ENCODE data around the gene BCL7A. TPM values are rescaled to one million over a fixed set of nuclear protein-coding genes. Genes with fewer than 3 reads are reported as not detected.
A peak's percentile ranks its signal among the peaks of the same experiment; 100 is the strongest.

Gene BCL7A
- polyA plus RNA-seq, 2 donors = 1.0 to 2.1 TPM

- H3K27me3 ChIP-seq (ENCODE audit: control insufficient read depth in 1 of 2, insufficient read depth in 2 of 2, low read length in 2 of 2) = no peaks in the 10 kb centered on the region
- H3K4me3 ChIP-seq (ENCODE audit: low read depth in 1 of 2, low read length in 2 of 2) = no peak overlapping the region
- H3K4me1 ChIP-seq (ENCODE audit: control insufficient read depth in 2 of 2, insufficient read depth in 2 of 2, low read length in 1 of 2) = peaks cover 3 to 5% of the 10 kb centered on the region in 2 donors
- no peaks in the 10 kb centered on the region for H3K9me3 ChIP-seq (ENCODE audit: control insufficient read depth in 2 of 2, insufficient read depth in 1 of 2, low read depth in 1 of 2, low read length in 1 of 2)
- H3K36me3 ChIP-seq (ENCODE audit: control insufficient read depth in 2 of 2, insufficient read depth in 2 of 2, low read length in 1 of 2) = no peaks in the 10 kb centered on the region
- 59 to 76% methylated on average over 16 of the region's 16 CpGs for WGBS, 2 donors
- peak overlapping the region; percentile 5 to 20 for H3K27ac ChIP-seq (ENCODE audit: low read depth in 2 of 2, low read length in 1 of 2)
These were observed 2.6 kb downstream of the BCL7A start for GRCh38 chr12:122024132-122024785.

GRCh38 chr12:122026706-122027333 is 5.1 kb downstream of the BCL7A start:
- WGBS, 2 donors = 90 to 97% methylated on average over 7 of the region's 7 CpGs
- H3K36me3 ChIP-seq (ENCODE audit: control insufficient read depth in 2 of 2, insufficient read depth in 2 of 2, low read length in 1 of 2) = no peaks in the 10 kb centered on the region
- H3K27me3 ChIP-seq (ENCODE audit: control insufficient read depth in 1 of 2, insufficient read depth in 2 of 2, low read length in 2 of 2) = no peaks in the 10 kb centered on the region
- H3K4me1 ChIP-seq (ENCODE audit: control insufficient read depth in 2 of 2, insufficient read depth in 2 of 2, low read length in 1 of 2) = peaks cover 9 to 19% of the 10 kb centered on the region in 2 donors
- no peak overlapping the region for H3K4me3 ChIP-seq (ENCODE audit: low read depth in 1 of 2, low read length in 2 of 2)
- H3K27ac ChIP-seq (ENCODE audit: low read depth in 2 of 2, low read length in 1 of 2) = no peak overlapping the region
- H3K9me3 ChIP-seq (ENCODE audit: control insufficient read depth in 2 of 2, insufficient read depth in 1 of 2, low read depth in 1 of 2, low read length in 1 of 2) = no peaks in the 10 kb centered on the region

- H3K36me3 ChIP-seq (ENCODE audit: control insufficient read depth in 2 of 2, insufficient read depth in 2 of 2, low read length in 1 of 2) = no peaks in the 10 kb centered on the region
- no peaks in the 10 kb centered on the region for H3K27me3 ChIP-seq (ENCODE audit: control insufficient read depth in 1 of 2, insufficient read depth in 2 of 2, low read length in 2 of 2)
- H3K27ac ChIP-seq (ENCODE audit: low read depth in 2 of 2, low read length in 1 of 2) = peak overlapping the region in 1 of 2 donors; percentile 24
- H3K4me3 ChIP-seq (ENCODE audit: low read depth in 1 of 2, low read length in 2 of 2) = no peak overlapping the region
- WGBS, 2 donors = 51 to 58% methylated on average over 12 of the region's 12 CpGs
- H3K4me1 ChIP-seq (ENCODE audit: control insufficient read depth in 2 of 2, insufficient read depth in 2 of 2, low read length in 1 of 2) = peaks cover 11 to 19% of the 10 kb centered on the region in 2 donors
- H3K9me3 ChIP-seq (ENCODE audit: control insufficient read depth in 2 of 2, insufficient read depth in 1 of 2, low read depth in 1 of 2, low read length in 1 of 2) = no peaks in the 10 kb centered on the region
These were observed 6.7 kb downstream of the BCL7A start for GRCh38 chr12:122028165-122028904.

- H3K27me3 ChIP-seq (ENCODE audit: control insufficient read depth in 1 of 2, insufficient read depth in 2 of 2, low read length in 2 of 2) = no peaks in the 10 kb centered on the region
- H3K9me3 ChIP-seq (ENCODE audit: control insufficient read depth in 2 of 2, insufficient read depth in 1 of 2, low read depth in 1 of 2, low read length in 1 of 2) = no peaks in the 10 kb centered on the region
- H3K27ac ChIP-seq (ENCODE audit: low read depth in 2 of 2, low read length in 1 of 2) = no peak overlapping the region
- no peaks in the 10 kb centered on the region for H3K36me3 ChIP-seq (ENCODE audit: control insufficient read depth in 2 of 2, insufficient read depth in 2 of 2, low read length in 1 of 2)
- WGBS, 2 donors = 73 to 79% methylated on average over 23 of the region's 23 CpGs
- no peak overlapping the region for H3K4me3 ChIP-seq (ENCODE audit: low read depth in 1 of 2, low read length in 2 of 2)
- peaks cover 11 to 19% of the 10 kb centered on the region in 2 donors for H3K4me1 ChIP-seq (ENCODE audit: control insufficient read depth in 2 of 2, insufficient read depth in 2 of 2, low read length in 1 of 2)
These were observed 7.3 kb downstream of the BCL7A start for GRCh38 chr12:122028905-122029560.

GRCh38 chr12:122029620-122030423 is 8.1 kb downstream of the BCL7A start:
- H3K4me3 ChIP-seq (ENCODE audit: low read depth in 1 of 2, low read length in 2 of 2) = no peak overlapping the region
- peaks cover 11 to 19% of the 10 kb centered on the region in 2 donors for H3K4me1 ChIP-seq (ENCODE audit: control insufficient read depth in 2 of 2, insufficient read depth in 2 of 2, low read length in 1 of 2)
- no peaks in the 10 kb centered on the region for H3K27me3 ChIP-seq (ENCODE audit: control insufficient read depth in 1 of 2, insufficient read depth in 2 of 2, low read length in 2 of 2)
- H3K36me3 ChIP-seq (ENCODE audit: control insufficient read depth in 2 of 2, insufficient read depth in 2 of 2, low read length in 1 of 2) = no peaks in the 10 kb centered on the region
- WGBS, 2 donors = 58 to 63% methylated on average over 28 of the region's 28 CpGs
- no peaks in the 10 kb centered on the region for H3K9me3 ChIP-seq (ENCODE audit: control insufficient read depth in 2 of 2, insufficient read depth in 1 of 2, low read depth in 1 of 2, low read length in 1 of 2)
- H3K27ac ChIP-seq (ENCODE audit: low read depth in 2 of 2, low read length in 1 of 2) = peak overlapping the region; percentile 37 to 45

- H3K27ac ChIP-seq (ENCODE audit: low read depth in 2 of 2, low read length in 1 of 2) = peak overlapping the region in 1 of 2 donors; percentile 45
- WGBS, 2 donors = 83% methylated on average over 13 of the region's 13 CpGs
- H3K9me3 ChIP-seq (ENCODE audit: control insufficient read depth in 2 of 2, insufficient read depth in 1 of 2, low read depth in 1 of 2, low read length in 1 of 2) = no peaks in the 10 kb centered on the region
- H3K27me3 ChIP-seq (ENCODE audit: control insufficient read depth in 1 of 2, insufficient read depth in 2 of 2, low read length in 2 of 2) = no peaks in the 10 kb centered on the region
- H3K36me3 ChIP-seq (ENCODE audit: control insufficient read depth in 2 of 2, insufficient read depth in 2 of 2, low read length in 1 of 2) = no peaks in the 10 kb centered on the region
- no peak overlapping the region for H3K4me3 ChIP-seq (ENCODE audit: low read depth in 1 of 2, low read length in 2 of 2)
- H3K4me1 ChIP-seq (ENCODE audit: control insufficient read depth in 2 of 2, insufficient read depth in 2 of 2, low read length in 1 of 2) = peaks cover 11 to 19% of the 10 kb centered on the region in 2 donors
These were observed 8.8 kb downstream of the BCL7A start for GRCh38 chr12:122030424-122031035.

- Histone ChIP-seq H3K9me3 (ENCODE audit: control insufficient read depth in 2 of 2, insufficient read depth in 1 of 2, low read depth in 1 of 2, low read length in 1 of 2) (no peaks in the 10 kb centered on the region), H3K4me3 (ENCODE audit: low read depth in 1 of 2, low read length in 2 of 2) (no peak overlapping the region)
These were observed 9.9 kb downstream of the BCL7A start for GRCh38 chr12:122031342-122032216.

GRCh38 chr12:122032580-122032979 is 10.9 kb downstream of the BCL7A start:
- WGBS, 2 donors = 91 to 94% methylated on average over 11 of the region's 11 CpGs
- no peaks in the 10 kb centered on the region for H3K27me3 ChIP-seq (ENCODE audit: control insufficient read depth in 1 of 2, insufficient read depth in 2 of 2, low read length in 2 of 2)
- H3K4me3 ChIP-seq (ENCODE audit: low read depth in 1 of 2, low read length in 2 of 2) = no peak overlapping the region
- no peak overlapping the region for H3K27ac ChIP-seq (ENCODE audit: low read depth in 2 of 2, low read length in 1 of 2)
- no peaks in the 10 kb centered on the region for H3K36me3 ChIP-seq (ENCODE audit: control insufficient read depth in 2 of 2, insufficient read depth in 2 of 2, low read length in 1 of 2)
- H3K4me1 ChIP-seq (ENCODE audit: control insufficient read depth in 2 of 2, insufficient read depth in 2 of 2, low read length in 1 of 2) = peaks cover 11 to 19% of the 10 kb centered on the region in 2 donors
- no peaks in the 10 kb centered on the region for H3K9me3 ChIP-seq (ENCODE audit: control insufficient read depth in 2 of 2, insufficient read depth in 1 of 2, low read depth in 1 of 2, low read length in 1 of 2)

More at GRCh38 chr12:122031342-122032216, 9.9 kb downstream of the BCL7A start:
- 72% methylated on average over 21 of the region's 21 CpGs for WGBS, 2 donors
- Histone ChIP-seq H3K27me3 (ENCODE audit: control insufficient read depth in 1 of 2, insufficient read depth in 2 of 2, low read length in 2 of 2) (no peaks in the 10 kb centered on the region), H3K36me3 (ENCODE audit: control insufficient read depth in 2 of 2, insufficient read depth in 2 of 2, low read length in 1 of 2) (no peaks in the 10 kb centered on the region), H3K4me1 (ENCODE audit: control insufficient read depth in 2 of 2, insufficient read depth in 2 of 2, low read length in 1 of 2) (peaks cover 11 to 19% of the 10 kb centered on the region in 2 donors), H3K27ac (ENCODE audit: low read depth in 2 of 2, low read length in 1 of 2) (no peak overlapping the region)
